Medulla oblongata (tissue), 1 donor: Measurements from ENCODE around the gene FOXP1.

Experiments
- DNase-seq: peaks from one replicate; pipeline ENCODE4 v3.0.0-alpha.2; 2015; ENCODE audit errors: extremely low spot score

Gene FOXP1

DNA sequence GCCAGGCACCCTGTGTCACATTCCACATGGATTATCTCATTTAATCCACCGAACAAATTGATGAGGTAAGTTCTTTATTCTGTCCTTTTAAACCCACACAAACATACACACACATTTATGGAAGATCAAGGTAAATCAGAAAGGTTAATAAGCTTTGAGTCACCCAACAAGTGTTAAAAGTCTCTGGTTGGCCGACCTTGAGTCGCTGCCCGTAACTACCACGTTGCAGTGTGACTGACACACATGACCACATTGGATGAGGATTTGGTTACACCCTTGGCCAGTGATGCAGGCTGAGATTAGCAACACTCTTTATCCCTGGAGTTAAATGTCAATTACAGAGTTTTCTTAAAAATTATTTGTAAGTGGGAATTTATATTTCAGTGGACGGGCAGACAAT, 19.2 kb downstream of the FOXP1 start:
- no peak for DNase-seq

- DNase-seq: no peak
These were observed 19.7 kb downstream of the FOXP1 start for GRCh38 chr3:71563827-71564226.

GRCh38 chr3:71562938-71563337, 20.6 kb downstream of the FOXP1 start:
- no peak for DNase-seq

GRCh38 chr3:71560665-71561064, 22.9 kb downstream of the FOXP1 start:
- DNase-seq: no peak

- no peak for DNase-seq
These were observed 23.9 kb downstream of the FOXP1 start for GRCh38 chr3:71559578-71560162.

GRCh38 chr3:71559021-71559420, 24.5 kb downstream of the FOXP1 start:
- no peak for DNase-seq

DNA sequence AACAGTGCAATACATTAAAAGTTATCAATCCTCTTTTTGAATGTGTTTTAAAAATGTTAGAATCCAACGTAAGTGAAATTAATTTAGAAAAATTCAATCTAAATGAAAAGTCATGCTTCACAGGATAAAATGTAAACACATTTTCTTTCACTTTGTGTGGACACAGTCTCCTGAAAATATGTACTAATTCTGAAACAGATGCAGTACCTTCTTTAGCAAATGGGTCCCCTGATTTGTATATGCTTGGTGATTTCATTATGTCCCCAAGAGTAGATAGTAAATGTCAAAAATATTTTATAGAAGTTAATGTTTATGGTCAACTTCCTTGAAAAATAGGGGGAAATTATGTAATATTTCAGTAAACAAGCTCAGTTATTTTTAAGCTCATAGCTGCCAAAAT, 28.9 kb downstream of the FOXP1 start:
- no peak for DNase-seq

DNA sequence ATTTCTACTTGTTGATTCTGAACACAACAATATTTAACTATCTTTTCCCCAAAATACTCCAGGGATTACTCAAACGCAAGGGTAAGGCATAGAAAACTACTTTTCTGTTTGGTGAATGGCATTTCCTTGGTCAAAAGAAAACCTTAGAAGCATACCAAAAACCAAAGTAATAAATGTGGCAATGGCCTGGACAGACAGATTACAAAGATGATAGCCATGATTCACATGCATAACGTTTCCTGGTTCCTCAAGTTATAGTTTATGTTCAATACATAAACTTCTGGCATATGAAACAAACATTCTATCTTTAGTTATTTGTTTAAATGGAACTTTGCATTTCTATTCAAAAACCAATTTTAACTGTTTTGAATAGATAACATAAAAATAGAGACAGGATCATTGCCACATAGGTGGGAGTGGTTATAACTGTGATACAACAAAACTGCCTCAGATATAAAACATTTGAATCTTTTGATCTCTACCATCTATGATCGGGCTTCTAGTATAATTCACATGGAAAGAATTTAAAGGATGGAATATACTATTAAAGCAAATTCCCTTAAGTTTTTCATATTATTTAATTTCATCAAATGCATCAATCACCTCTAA, 32.1 kb downstream of the FOXP1 start:
- DNase-seq: no peak

GRCh38 chr3:71549951-71550350, 33.6 kb downstream of the FOXP1 start:
- no peak for DNase-seq

- no peak for DNase-seq
These were observed 34.7 kb downstream of the FOXP1 start for GRCh38 chr3:71548705-71549384.

DNA sequence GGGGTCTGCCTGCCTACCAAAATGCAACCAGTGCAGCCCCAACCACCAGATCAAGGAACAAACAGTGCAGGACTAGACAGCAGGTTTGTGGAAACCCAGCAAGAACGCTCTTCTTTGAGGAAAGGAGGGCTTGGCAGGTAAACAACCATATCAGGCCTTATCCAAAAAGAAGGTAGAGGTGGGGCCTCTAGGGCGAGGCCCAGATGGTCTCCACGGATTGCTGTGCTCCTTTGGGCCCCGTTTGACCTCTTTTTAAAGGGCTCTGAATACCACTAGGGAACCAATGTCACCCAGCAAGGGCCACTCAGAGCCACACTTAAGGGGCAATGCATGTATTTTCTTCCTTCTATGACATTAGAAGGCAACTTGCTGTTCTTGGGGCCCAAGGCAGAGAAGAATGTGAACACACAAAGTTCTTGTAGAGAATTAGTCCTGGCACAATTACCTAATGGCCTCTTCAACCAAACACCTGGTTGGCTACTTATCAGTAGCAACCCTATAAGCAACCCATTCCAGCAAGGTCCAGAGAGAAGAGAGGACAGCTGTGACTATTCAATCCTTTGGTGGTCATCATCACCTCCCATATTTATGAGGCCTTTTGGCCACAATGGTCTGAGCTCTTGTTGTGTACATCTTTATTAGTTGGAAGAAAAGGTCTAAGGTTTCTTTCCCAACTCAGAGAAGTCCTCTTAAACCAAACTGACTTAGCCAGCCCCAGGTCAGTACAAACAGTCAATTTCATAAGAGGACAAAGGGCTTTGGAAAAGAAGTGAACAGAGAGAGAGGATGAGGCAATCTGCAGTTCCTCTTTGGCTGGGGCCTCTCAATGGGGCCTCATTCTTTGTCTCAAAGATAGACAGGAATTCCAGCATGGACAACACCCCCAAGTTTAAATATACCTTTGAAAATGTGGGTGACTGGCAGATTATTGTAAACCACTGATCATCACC, 36.0 kb downstream of the FOXP1 start:
- DNase-seq: peak; percentile 57

DNA sequence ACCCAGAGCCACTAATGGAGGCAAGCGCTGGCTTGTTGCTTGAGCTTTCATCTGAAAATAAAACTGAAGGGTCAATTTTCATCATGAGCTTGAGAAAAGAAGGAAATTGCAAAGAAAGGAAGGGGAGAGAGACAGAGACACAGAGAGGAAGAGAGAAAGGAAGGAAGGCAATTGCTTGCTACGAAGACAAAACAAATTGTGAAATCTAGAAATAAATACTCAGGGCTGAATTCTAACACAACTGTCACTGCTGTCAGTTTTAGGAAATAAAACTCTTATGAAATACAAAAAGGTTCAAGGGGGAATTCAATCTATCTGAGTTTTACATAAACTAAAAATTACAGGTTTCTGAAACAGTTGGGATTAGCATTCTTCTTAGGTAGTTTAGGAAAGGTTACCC, 36.7 kb downstream of the FOXP1 start:
- no peak for DNase-seq

GRCh38 chr3:71545330-71545729, 38.2 kb downstream of the FOXP1 start:
- DNase-seq: no peak

GRCh38 chr3:71543371-71544016, 40.0 kb downstream of the FOXP1 start:
- DNase-seq: no peak

DNA sequence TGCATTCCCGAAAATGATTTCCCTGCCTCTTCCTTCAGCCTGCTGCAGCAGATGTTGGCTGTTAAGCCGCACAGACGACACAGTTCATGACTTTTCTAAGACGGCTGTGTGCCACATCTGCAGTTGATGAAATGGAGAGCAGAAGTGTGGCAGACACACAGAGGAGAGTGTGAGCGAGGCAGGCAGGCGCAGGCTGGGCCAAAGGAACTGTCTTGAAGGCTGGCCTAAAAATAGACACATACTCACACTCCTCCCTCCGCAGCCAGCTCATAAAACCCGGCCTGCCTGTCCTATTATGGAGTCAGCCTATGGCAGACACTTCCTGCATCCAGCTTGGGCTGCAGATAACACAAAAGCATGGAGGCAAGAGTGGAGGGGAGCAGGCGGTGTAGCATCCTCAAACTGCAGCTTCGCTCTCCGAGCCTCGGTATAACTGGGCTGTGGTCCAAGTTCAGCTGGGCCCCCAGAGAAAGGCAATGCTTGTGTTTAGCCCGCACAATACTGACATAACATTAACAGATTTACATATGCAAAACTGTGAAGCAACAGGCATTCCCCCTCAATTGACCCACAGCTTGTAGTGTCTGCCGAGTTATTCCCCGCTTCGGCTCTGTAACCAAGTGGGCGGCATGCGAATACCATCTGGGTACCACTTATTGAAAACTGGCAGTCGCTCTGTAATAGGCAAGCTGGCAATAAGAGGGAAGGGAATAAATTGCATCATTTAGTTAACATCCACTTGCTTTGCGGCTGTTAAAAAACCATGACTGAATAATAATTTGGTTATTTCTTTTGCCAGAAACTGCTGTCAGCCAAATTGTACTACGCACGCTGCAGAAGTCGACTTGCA, 40.8 kb downstream of the FOXP1 start:
- DNase-seq: peak; percentile 86

- DNase-seq: no peak
These were observed 42.2 kb downstream of the FOXP1 start for GRCh38 chr3:71541313-71541712.

GRCh38 chr3:71537211-71537611, 46.3 kb downstream of the FOXP1 start:
- no peak for DNase-seq

DNA sequence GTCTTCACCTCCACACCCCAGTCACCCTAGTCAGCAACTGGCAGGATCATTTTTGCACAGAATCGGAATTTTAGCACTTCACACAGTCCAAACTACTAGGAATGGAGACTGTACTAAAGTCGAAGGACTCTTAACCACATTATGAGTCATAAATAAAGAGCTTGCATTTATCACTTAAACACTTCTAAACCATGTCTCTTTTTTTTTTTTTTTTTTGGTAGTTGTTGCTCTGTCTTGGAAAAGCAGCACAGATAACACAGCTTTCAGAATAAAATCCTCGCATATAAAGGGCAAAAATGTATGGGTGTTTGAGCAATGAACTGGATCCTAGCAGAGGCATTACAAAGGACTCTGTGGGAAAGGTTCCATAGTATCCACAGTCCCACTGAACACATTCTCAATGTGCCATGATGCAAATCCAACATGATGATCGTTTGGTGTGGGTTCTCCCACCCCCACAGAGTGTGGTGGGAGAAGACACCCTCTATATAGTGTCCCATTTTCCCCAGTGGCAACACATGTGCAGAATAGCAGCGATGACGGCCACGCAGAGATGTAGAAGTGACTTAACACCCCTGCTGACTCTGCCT, 47.1 kb downstream of the FOXP1 start:
- no peak for DNase-seq

DNA sequence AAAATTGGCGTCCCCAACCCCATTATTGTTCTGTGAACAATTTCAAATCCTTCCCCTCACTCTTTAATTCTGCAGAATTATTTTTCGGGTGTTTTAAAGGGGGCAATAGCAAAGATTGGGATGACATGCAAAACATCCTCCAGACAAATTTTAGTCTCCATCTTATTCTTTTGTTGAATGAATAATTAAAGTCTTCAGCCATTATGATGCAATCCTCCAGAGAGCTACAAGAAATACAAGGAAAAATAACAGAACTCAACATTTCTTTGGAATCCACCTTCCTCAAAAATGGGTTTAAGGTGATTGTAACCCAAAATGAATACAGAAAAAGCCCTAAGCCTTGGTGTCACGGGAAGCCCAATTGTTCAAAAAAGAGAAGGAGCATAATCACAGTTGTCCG, 49.9 kb downstream of the FOXP1 start:
- DNase-seq: no peak

GRCh38 chr3:71532639-71533395, 50.7 kb downstream of the FOXP1 start:
- no peak for DNase-seq
